Neural cell (in vitro differentiated cells): ENCODE results near the gene A1BG. TPM values are rescaled to one million over a fixed set of nuclear protein-coding genes. Genes with fewer than 3 reads are reported as not detected.

Experiments
- H2AFZ ChIP-seq: fragments of 200-600, 300-800 bp; sonication (generic), shearing (Covaris generic); 2 replicates; pipeline ENCODE4 v1.6.0; 2014; ENCODE audit warnings: low read depth, mild to moderate bottlenecking, antibody characterized with exemption, low read length, moderate library complexity
- H3F3A ChIP-seq: fragments of 200-600 bp; shearing (Covaris generic); 2 replicates; pipeline ENCODE4 v1.6.1; 2016; ENCODE audit warnings: mild to moderate bottlenecking, moderate library complexity, mixed read lengths, antibody characterized with exemption, low read length; ENCODE audit not compliant: insufficient read depth, poor library complexity, severe bottlenecking
- H3K27ac ChIP-seq: fragments of 200-600, 300-800 bp; sonication (generic), shearing (Covaris generic); 2 replicates; pipeline ENCODE4 v1.5.1; 2014; ENCODE audit warnings: mild to moderate bottlenecking, low read length, moderate library complexity
- H3K27me3 ChIP-seq: fragments of 300-800, 200-600 bp; sonication (generic), shearing (Covaris generic); 2 replicates; pipeline ENCODE4 v1.6.0; 2014; ENCODE audit warnings: mild to moderate bottlenecking, low read depth, low read length, moderate library complexity; ENCODE audit not compliant: insufficient read depth
- H3K36me3 ChIP-seq: fragments of 300-800, 200-600 bp; sonication (generic), shearing (Covaris generic); 2 replicates; pipeline ENCODE4 v1.5.1; 2014; ENCODE audit warnings: mild to moderate bottlenecking, antibody characterized with exemption, low read length, moderate library complexity; ENCODE audit not compliant: insufficient read depth
- H3K4me2 ChIP-seq: fragments of 300-800, 200-600 bp; sonication (generic), shearing (Covaris generic); 2 replicates; pipeline ENCODE4 v1.6.0; 2014; ENCODE audit warnings: mild to moderate bottlenecking, low read length
- H3K4me3 ChIP-seq: fragments of 300-800, 200-600 bp; sonication (generic), shearing (Covaris generic); 2 replicates; pipeline ENCODE4 v1.5.1; 2014; ENCODE audit warnings: mild to moderate bottlenecking, low read length, moderate library complexity
- H3K79me2 ChIP-seq: fragments of 200-600 bp; shearing (Covaris generic); replicated peaks from 2 replicates; pipeline ENCODE4 v1.6.0; 2014; ENCODE audit warnings: mild to moderate bottlenecking, low read length, moderate library complexity; ENCODE audit not compliant: insufficient read depth
- H3K9ac ChIP-seq: fragments of 300-800, 200-600 bp; sonication (generic), shearing (Covaris generic); 2 replicates; pipeline ENCODE4 v1.6.1; 2016; ENCODE audit warnings: mild to moderate bottlenecking, low read length, mixed read lengths
- H3K9me2 ChIP-seq: fragments of 200-600 bp; shearing (Covaris generic); 2 replicates; pipeline ENCODE4 v1.6.1; 2016; ENCODE audit warnings: mild to moderate bottlenecking, low read length, mixed read lengths; ENCODE audit not compliant: insufficient read depth
- H3K9me3 ChIP-seq: fragments of 200-600, 300-800 bp; sonication (generic), shearing (Covaris generic); 2 replicates; pipeline ENCODE4 v1.6.1; 2016; ENCODE audit warnings: mild to moderate bottlenecking, mixed run types, low read length, moderate library complexity, mixed read lengths
- H4K20me1 ChIP-seq: fragments of 200-600 bp; shearing (Covaris generic); 2 replicates; pipeline ENCODE4 v1.6.1; 2016; ENCODE audit warnings: mild to moderate bottlenecking, mixed run types; ENCODE audit not compliant: insufficient read depth
- CTCF ChIP-seq: fragments of 450-650 bp; IDR thresholded peaks from 2 replicates; pipeline ENCODE4 v1.5.1; 2014; ENCODE audit warnings: antibody characterized with exemption, mild to moderate bottlenecking, moderate library complexity; ENCODE audit not compliant: poor library complexity, severe bottlenecking
- EP300 ChIP-seq: fragments of 450-650 bp; conservative IDR thresholded peaks from 2 replicates; pipeline ENCODE4 v1.6.1; 2014; ENCODE audit warnings: antibody characterized with exemption, mild to moderate bottlenecking, moderate library complexity; ENCODE audit not compliant: poor library complexity, severe bottlenecking
- EZH2 ChIP-seq: fragments of 200-600, 300-800 bp; shearing (Covaris generic), sonication (generic); IDR thresholded peaks from 2 replicates; pipeline ENCODE4 v1.6.1; 2014; ENCODE audit warnings: antibody characterized with exemption, low read length, borderline replicate concordance, mild to moderate bottlenecking; ENCODE audit not compliant: insufficient read depth, poor library complexity, severe bottlenecking
- MXI1 ChIP-seq: fragments of 450-650 bp; conservative IDR thresholded peaks from 2 replicates; pipeline ENCODE4 v1.6.1; 2014; ENCODE audit warnings: antibody characterized with exemption, mild to moderate bottlenecking; ENCODE audit not compliant: poor library complexity, severe bottlenecking
- POLR2AphosphoS5 ChIP-seq: IDR thresholded peaks from 2 replicates; pipeline ENCODE4 v1.6.1; 2012
- RAD21 ChIP-seq: fragments of 450-650 bp; conservative IDR thresholded peaks from 2 replicates; pipeline ENCODE4 v1.6.1; 2014; ENCODE audit warnings: antibody characterized with exemption, mild to moderate bottlenecking, moderate library complexity
- REST ChIP-seq: IDR thresholded peaks from 2 replicates; pipeline ENCODE4 v1.6.1; 2012; ENCODE audit warnings: borderline replicate concordance
- SMC3 ChIP-seq: fragments of 450-650 bp; conservative IDR thresholded peaks from 2 replicates; pipeline ENCODE4 v1.6.1; 2014; ENCODE audit warnings: antibody characterized with exemption, mild to moderate bottlenecking, moderate library complexity; ENCODE audit not compliant: poor library complexity
- TAF1 ChIP-seq: IDR thresholded peaks from 2 replicates; pipeline ENCODE4 v1.6.1; 2012; ENCODE audit warnings: low read depth
- polyA plus RNA-seq: library from polyadenylated mRNA; depleted of rRNA; stranded (reverse); fragments of >200 nt; gene quantifications from 2 replicates; pipeline ENCODE4 v1.2.3, GENCODE V29; 2014

The A1BG gene
- polyA plus RNA-seq, 1 donor from 2014 or later: 40.0 TPM

DNA sequence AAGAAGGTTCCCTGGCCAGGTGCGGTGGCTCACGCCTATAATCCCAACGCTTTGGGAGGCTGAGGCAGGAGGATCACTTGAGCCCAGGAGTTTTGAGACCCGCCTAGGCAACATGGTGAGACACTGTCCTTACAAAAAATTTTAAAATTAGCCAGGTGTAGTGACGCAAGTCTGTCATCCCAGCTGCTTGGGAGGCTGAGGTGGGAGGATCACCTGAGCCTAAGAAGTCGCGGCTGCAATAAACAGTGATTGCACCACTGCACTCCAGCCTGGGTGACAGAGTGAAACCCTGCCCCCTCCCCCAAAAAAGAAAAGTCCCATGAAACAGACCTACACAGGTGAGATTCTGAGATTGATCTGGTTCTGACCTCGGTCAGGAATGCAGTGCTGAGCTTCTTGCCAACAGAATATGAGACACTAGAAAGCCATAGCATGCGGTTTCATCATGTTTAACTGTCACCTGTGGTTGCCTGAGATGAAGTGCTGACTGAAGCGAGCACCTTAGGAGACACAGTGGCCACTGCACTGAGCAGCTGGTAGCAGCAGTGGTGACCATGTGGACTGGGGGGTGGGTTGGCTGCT is 2.0 kb upstream of the A1BG start:
- no peaks in the 10 kb centered on the region for H3F3A ChIP-seq
- no peak overlapping the region for H3K4me2 ChIP-seq
- no peak overlapping the region for H3K4me3 ChIP-seq
- H3K36me3 ChIP-seq: no peaks in the 10 kb centered on the region
- H3K27ac ChIP-seq: no peak overlapping the region
- H3K9me2 ChIP-seq: no peaks in the 10 kb centered on the region
- no peaks in the 10 kb centered on the region for H3K27me3 ChIP-seq
- H3K9me3 ChIP-seq: no peaks in the 10 kb centered on the region
- TF ChIP-seq POLR2AphosphoS5 (no peak), MXI1 (no peak), CTCF (no peak), TAF1 (no peak), SMC3 (no peak), RAD21 (no peak), REST (no peak), EZH2 (no peak), EP300 (no peak)
- no peak overlapping the region for H3K9ac ChIP-seq
- no peak overlapping the region for H2AFZ ChIP-seq
- H4K20me1 ChIP-seq: no peaks in the 10 kb centered on the region
- H3K79me2 ChIP-seq: no peaks in the 10 kb centered on the region

- no peaks in the 10 kb centered on the region for H3K9me3 ChIP-seq
- H3K4me2 ChIP-seq: no peak overlapping the region
- no peak overlapping the region for H3K4me3 ChIP-seq
- no peak overlapping the region for H3K27ac ChIP-seq
- no peak for TF ChIP-seq RAD21
- TF ChIP-seq REST: no peak
- TF ChIP-seq MXI1: no peak
- no peak for TF ChIP-seq POLR2AphosphoS5
- TF ChIP-seq EZH2: no peak
- TF ChIP-seq CTCF: no peak
- TF ChIP-seq EP300: no peak
- no peak for TF ChIP-seq TAF1
- no peak for TF ChIP-seq SMC3
- H4K20me1 ChIP-seq: no peaks in the 10 kb centered on the region
- no peaks in the 10 kb centered on the region for H3F3A ChIP-seq
- H3K9ac ChIP-seq: no peak overlapping the region
- H3K27me3 ChIP-seq: no peaks in the 10 kb centered on the region
- H3K9me2 ChIP-seq: no peaks in the 10 kb centered on the region
- no peak overlapping the region for H2AFZ ChIP-seq
- no peaks in the 10 kb centered on the region for H3K79me2 ChIP-seq
- no peaks in the 10 kb centered on the region for H3K36me3 ChIP-seq
Observed at GRCh38 chr19:58354478-58355030, 1.3 kb upstream of the A1BG start.
